SK-N-SH (cell line): ENCODE data around the gene STARD13.

ENCODE experiments used
- CTCF ChIP-seq: fragments of 200-600 bp; sonication (generic); IDR thresholded peaks from 2 replicates; pipeline ENCODE4 v1.6.1; 2017; ENCODE audit warnings: antibody characterized with exemption, mild to moderate bottlenecking, moderate library complexity
- EP300 ChIP-seq, 2 experiments: IDR thresholded peaks; 2 replicates each; pipeline versions ENCODE4 v1.4.0 to v1.6.1; 2012; ENCODE audit warnings: borderline replicate concordance in 1 of 2, low read depth in 1 of 2, low read length in 1 of 2
- EZH2phosphoT487 ChIP-seq: fragments of 200-600 bp; sonication (generic); IDR thresholded peaks from 2 replicates; pipeline ENCODE4 v1.6.1; 2017; ENCODE audit warnings: low read depth, mixed run types, mild to moderate bottlenecking, antibody characterized with exemption, moderate library complexity, borderline replicate concordance
- FOSL2 ChIP-seq: IDR thresholded peaks from 2 replicates; pipeline ENCODE4 v1.4.0; 2012; ENCODE audit warnings: low read depth, mild to moderate bottlenecking, moderate library complexity, borderline replicate concordance
- MEF2A ChIP-seq: IDR thresholded peaks from 2 replicates; pipeline ENCODE4 v1.4.0; 2012; ENCODE audit warnings: low read depth, borderline replicate concordance
- NRF1 ChIP-seq: IDR thresholded peaks from 2 replicates; pipeline ENCODE4 v1.6.1; 2012; ENCODE audit warnings: low read depth, mild to moderate bottlenecking, low read length
- POLR2AphosphoS5 ChIP-seq: IDR thresholded peaks from 2 replicates; pipeline ENCODE4 v1.6.1; 2012; ENCODE audit warnings: low read depth, low read length
- REST ChIP-seq: IDR thresholded peaks from 2 replicates; pipeline ENCODE4 v1.6.1; 2012; ENCODE audit warnings: mild to moderate bottlenecking, low read depth, low read length, moderate library complexity
- RXRA ChIP-seq: IDR thresholded peaks from 2 replicates; pipeline ENCODE4 v1.4.0; 2012; ENCODE audit warnings: low read depth, mild to moderate bottlenecking, borderline replicate concordance
- TAF1 ChIP-seq: IDR thresholded peaks from 2 replicates; pipeline ENCODE4 v1.6.1; 2012; ENCODE audit warnings: low read depth, mild to moderate bottlenecking, low read length, moderate library complexity, borderline replicate concordance
- TCF12 ChIP-seq: IDR thresholded peaks from 2 replicates; pipeline ENCODE4 v1.4.0; 2012
- USF2 ChIP-seq: fragments of 150-350 bp; IDR thresholded peaks from 2 replicates; pipeline ENCODE4 v1.6.1; 2017; ENCODE audit warnings: antibody characterized with exemption, low read length, low read depth, borderline replicate concordance

- no peak for TF ChIP-seq POLR2AphosphoS5
- TF ChIP-seq TAF1 = no peak
- no peak for TF ChIP-seq USF2
- no peak for TF ChIP-seq FOSL2
- TF ChIP-seq MEF2A = no peak
- TF ChIP-seq CTCF = no peak
- no peak for TF ChIP-seq REST
- TF ChIP-seq EZH2phosphoT487 = no peak
- TF ChIP-seq RXRA = no peak
- no peak for TF ChIP-seq EP300 (IDR thresholded peaks at IDR 0.05; ENCODE audit: borderline replicate concordance in 1 of 2, low read depth in 1 of 2, low read length in 1 of 2)
- TF ChIP-seq NRF1 = no peak
- TF ChIP-seq TCF12 = no peak
These were observed 89.7 kb downstream of the STARD13 start for GRCh38 chr13:33195693-33196464.
